SK-N-SH (cell line): ENCODE data around the gene DCUN1D3. TPM values are rescaled to one million over a fixed set of nuclear protein-coding genes. Genes with fewer than 3 reads are reported as not detected.
A peak's percentile ranks its signal among the peaks of the same experiment; 100 is the strongest.

Experiments
- CTCF ChIA-PET: fragments of 300-600, 350-600 bp; formaldehyde crosslinking; extraction: SDS; loops from one replicate; lab custom pipeline; 2021; lab: Yijun Ruan, JAX
- POLR2A ChIA-PET: fragments of 350-600 bp; sonication (Branson Sonifier 250); formaldehyde crosslinking; extraction: SDS; loops from one replicate; lab custom pipeline; 2020; ENCODE audit warnings: antibody characterized with exemption, inconsistent platforms; lab: Yijun Ruan, JAX
- DNase-seq: peaks from one replicate; pipeline ENCODE4 v3.0.0; 2012
- H2AFZ ChIP-seq: fragments of 200-600 bp; sonication (generic); 2 replicates; pipeline ENCODE4 v1.8.1; 2016; ENCODE audit warnings: antibody characterized with exemption, mild to moderate bottlenecking, low read depth
- H3F3A ChIP-seq: fragments of 200-600 bp; sonication (generic); replicated peaks from 2 replicates; pipeline ENCODE3; 2016; ENCODE audit warnings: antibody characterized with exemption, mild to moderate bottlenecking; ENCODE audit not compliant: insufficient read depth
- H3K27ac ChIP-seq, 2 experiments: fragments of 200-500 bp in 1 of 2; fragments of 200-600 bp in 1 of 2; sonication (Bioruptor generic) in 1 of 2; sonication (generic), shearing (Covaris generic) in 1 of 2; 2 replicates each; pipeline versions ENCODE4 v1.5.1 to v1.6.1; 2014 to 2016; ENCODE audit warnings: low read depth in 2 of 2, inconsistent platforms in 1 of 2, low read length in 1 of 2, mild to moderate bottlenecking in 1 of 2, mixed read lengths in 1 of 2
- H3K27me3 ChIP-seq: fragments of 200-600 bp; sonication (generic), shearing (Covaris generic); 2 replicates; pipeline ENCODE4 v1.6.1; 2016; ENCODE audit warnings: mixed run types; ENCODE audit not compliant: insufficient read depth
- H3K36me3 ChIP-seq, 2 experiments: fragments of 200-500 bp in 1 of 2; fragments of 200-600 bp in 1 of 2; sonication (Bioruptor generic) in 1 of 2; sonication (generic) in 1 of 2; replicated peaks in 1 of 2; 2 replicates each; pipeline versions ENCODE3 to v1.5.1; 2014 to 2016; ENCODE audit warnings: low read length in 1 of 2, mild to moderate bottlenecking in 1 of 2; ENCODE audit not compliant: insufficient read depth in 2 of 2, control insufficient read depth in 1 of 2
- H3K4me1 ChIP-seq, 2 experiments: fragments of 200-500 bp in 1 of 2; fragments of 200-600 bp in 1 of 2; sonication (Bioruptor generic) in 1 of 2; sonication (generic), shearing (Covaris generic) in 1 of 2; 2 replicates each; pipeline versions ENCODE4 v1.5.1 to v1.6.1; 2014 to 2016; ENCODE audit warnings: low read depth in 1 of 2, low read length in 1 of 2, mixed run types in 1 of 2; ENCODE audit not compliant: insufficient read depth in 2 of 2, control insufficient read depth in 1 of 2
- H3K4me2 ChIP-seq: fragments of 200-600 bp; sonication (generic), shearing (Covaris generic); 2 replicates; pipeline ENCODE4 v1.6.1; 2017; ENCODE audit warnings: mixed run types
- H3K4me3 ChIP-seq, 2 experiments: fragments of 200-500 bp in 1 of 2; fragments of 200-600 bp in 1 of 2; sonication (Bioruptor generic) in 1 of 2; sonication (generic), shearing (Covaris generic) in 1 of 2; 2 replicates each; pipeline versions ENCODE4 v1.5.1 to v1.8.1; 2014 to 2016; ENCODE audit warnings: low read depth in 2 of 2, inconsistent platforms in 1 of 2, low read length in 1 of 2, mild to moderate bottlenecking in 1 of 2, mixed read lengths in 1 of 2, moderate library complexity in 1 of 2
- H3K79me2 ChIP-seq: fragments of 200-600 bp; sonication (generic); 2 replicates; pipeline ENCODE4 v1.8.1; 2017; ENCODE audit warnings: mild to moderate bottlenecking; ENCODE audit not compliant: insufficient read depth
- H3K9ac ChIP-seq: fragments of 200-600 bp; sonication (generic); 2 replicates; pipeline ENCODE4 v1.6.1; 2017; ENCODE audit warnings: mixed run types
- H3K9me2 ChIP-seq: fragments of 200-600 bp; sonication (generic); 2 replicates; pipeline ENCODE4 v1.6.1; 2017; ENCODE audit warnings: mixed run types
- H3K9me3 ChIP-seq: fragments of 200-600 bp; sonication (generic); 2 replicates; pipeline ENCODE4 v1.6.1; 2017; ENCODE audit warnings: mixed run types, mild to moderate bottlenecking, moderate library complexity
- H4K20me1 ChIP-seq: fragments of 200-600 bp; sonication (generic); 2 replicates; pipeline ENCODE4 v1.6.1; 2017; ENCODE audit warnings: mild to moderate bottlenecking, mixed run types; ENCODE audit not compliant: insufficient read depth
- CHD2 ChIP-seq: fragments of 150-350 bp; IDR thresholded peaks from 2 replicates; pipeline ENCODE4 v1.6.1; 2018; ENCODE audit warnings: low read length; ENCODE audit not compliant: partially characterized antibody
- ELF1 ChIP-seq: IDR thresholded peaks from 2 replicates; pipeline ENCODE4 v1.4.0; 2012
- EP300 ChIP-seq, 2 experiments: IDR thresholded peaks; 2 replicates each; pipeline versions ENCODE4 v1.4.0 to v1.6.1; 2012; ENCODE audit warnings: borderline replicate concordance in 1 of 2, low read depth in 1 of 2, low read length in 1 of 2
- EZH2phosphoT487 ChIP-seq: fragments of 200-600 bp; sonication (generic); IDR thresholded peaks from 2 replicates; pipeline ENCODE4 v1.6.1; 2017; ENCODE audit warnings: low read depth, mixed run types, mild to moderate bottlenecking, antibody characterized with exemption, moderate library complexity, borderline replicate concordance
- FOXM1 ChIP-seq: IDR thresholded peaks from 2 replicates; pipeline ENCODE4 v1.4.0; 2012; ENCODE audit warnings: low read depth, mild to moderate bottlenecking
- GABPA ChIP-seq: IDR thresholded peaks from 2 replicates; pipeline ENCODE4 v1.4.0; 2012; ENCODE audit warnings: low read depth, mild to moderate bottlenecking
- GATA2 ChIP-seq: sonication (generic); formaldehyde crosslinking; IDR thresholded peaks from 2 replicates; pipeline ENCODE4 v1.5.0; 2020; ENCODE audit warnings: mild to moderate bottlenecking, missing genetic modification reagents
- JUND ChIP-seq: IDR thresholded peaks from 2 replicates; pipeline ENCODE4 v1.4.0; 2012
- MEF2A ChIP-seq: IDR thresholded peaks from 2 replicates; pipeline ENCODE4 v1.4.0; 2012; ENCODE audit warnings: low read depth, borderline replicate concordance
- MXI1 ChIP-seq: IDR thresholded peaks from 2 replicates; pipeline ENCODE4 v1.6.1; 2012; ENCODE audit warnings: mild to moderate bottlenecking, low read depth, low read length, improper control_type of control experiment
- NFIC ChIP-seq: IDR thresholded peaks from 2 replicates; pipeline ENCODE4 v1.4.0; 2012; ENCODE audit warnings: borderline replicate concordance
- NRF1 ChIP-seq: IDR thresholded peaks from 2 replicates; pipeline ENCODE4 v1.6.1; 2012; ENCODE audit warnings: low read depth, mild to moderate bottlenecking, low read length
- RAD21 ChIP-seq: IDR thresholded peaks from 2 replicates; pipeline ENCODE4 v1.6.1; 2012; ENCODE audit warnings: mild to moderate bottlenecking, low read length
- RCOR1 ChIP-seq: fragments of 150-350 bp; IDR thresholded peaks from 2 replicates; pipeline ENCODE4 v1.6.1; 2017; ENCODE audit warnings: antibody characterized with exemption, low read length
- USF1 ChIP-seq: IDR thresholded peaks from 2 replicates; pipeline ENCODE4 v1.4.0; 2012; ENCODE audit warnings: low read depth, borderline replicate concordance
- YY1 ChIP-seq: IDR thresholded peaks from 2 replicates; pipeline ENCODE4 v1.4.0; 2012; ENCODE audit warnings: low read depth, mild to moderate bottlenecking
- ZBTB33 ChIP-seq: IDR thresholded peaks from 2 replicates; pipeline ENCODE4 v1.4.0; 2012; ENCODE audit warnings: low read depth, borderline replicate concordance
- WGBS: methylation state at CpG from one replicate; pipeline ENCODE4 v1.1.6; 2017; ENCODE audit warnings: low lambda C conversion rate; 5-methylcytosine and 5-hydroxymethylcytosine counted together
- polyA plus RNA-seq, 3 experiments: library from polyadenylated mRNA; depleted of rRNA; stranded (reverse); fragments of >200 nt; gene quantifications; 2 replicates each; pipeline ENCODE4 v1.2.3, GENCODE V29; 2012
- TF ChIP-seq, protein P1 (sequence below): IDR thresholded peaks from 2 replicates; pipeline ENCODE4 v1.4.0; 2012; ENCODE audit warnings: low read depth
- TF ChIP-seq, protein P2 (sequence below): IDR thresholded peaks from 2 replicates; pipeline ENCODE4 v1.6.1; 2012; ENCODE audit warnings: mild to moderate bottlenecking, low read depth, low read length, moderate library complexity

DCUN1D3 gene
- polyA plus RNA-seq, 1 of the 3 experiments (the other 2 are of a cell fraction): 4.7 TPM

DNA sequence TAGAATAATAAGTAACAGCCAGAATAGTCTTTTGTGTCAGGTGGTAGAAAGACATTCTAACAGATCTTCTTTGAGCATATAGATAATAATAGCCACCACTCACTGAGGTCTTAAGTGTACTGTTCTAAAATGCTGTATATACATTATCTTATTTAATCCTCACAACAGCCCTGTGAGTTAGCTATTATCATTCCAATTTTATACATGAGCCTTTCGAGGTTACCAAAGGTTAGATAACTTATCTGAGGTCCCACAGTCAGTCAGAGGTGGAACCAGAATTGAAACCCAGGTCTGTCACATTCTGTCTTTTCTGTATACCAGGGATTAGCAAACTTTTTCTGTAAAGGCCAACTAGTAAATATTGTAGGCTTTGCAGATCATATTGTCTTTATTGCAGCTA lies 70.6 kb downstream of the DCUN1D3 start (continued):
- no peak for TF ChIP-seq ZBTB33
- TF ChIP-seq MXI1: no peak
- no peak for TF ChIP-seq EZH2phosphoT487
- no peak for TF ChIP-seq NRF1
- TF ChIP-seq RAD21: no peak
- TF ChIP-seq RCOR1: no peak
- no peak for TF ChIP-seq GATA2
- no peak for TF ChIP-seq MEF2A
- TF ChIP-seq NFIC: no peak
- no peak for TF ChIP-seq USF1

DNA sequence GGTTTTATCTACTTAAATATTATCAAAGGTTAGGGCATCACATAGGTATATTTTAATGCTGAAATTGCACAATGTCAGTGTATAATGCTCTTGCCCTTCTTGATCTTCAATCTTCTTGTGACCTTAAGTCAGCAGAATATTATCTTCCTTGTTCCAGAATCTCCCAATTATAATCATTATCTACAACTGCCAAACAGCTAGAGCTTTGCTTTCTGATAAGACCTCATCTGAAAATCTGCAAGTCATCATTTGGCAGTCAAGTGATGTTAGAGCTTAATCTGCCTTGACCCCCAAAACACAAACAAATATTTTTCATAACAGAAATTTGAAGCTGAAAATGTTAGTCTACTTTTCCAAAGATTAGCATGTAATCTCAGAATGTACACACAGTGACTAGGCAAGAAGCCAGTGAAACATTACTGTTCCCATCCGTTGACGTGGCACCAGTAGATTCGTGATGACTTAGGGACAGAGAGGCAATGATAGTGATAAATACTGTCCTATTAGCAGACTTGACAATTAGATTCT lies 74.1 kb downstream of the DCUN1D3 start:
- no peaks in the 10 kb centered on the region for H3K9me3 ChIP-seq
- no peaks in the 10 kb centered on the region for H3K9me2 ChIP-seq
- DNase-seq: no peak
- WGBS: 91% methylated on average over 3 of the region's 3 CpGs
- H4K20me1 ChIP-seq: no peaks in the 10 kb centered on the region
- peaks cover 22 to 54% of the 10 kb centered on the region in 2 experiments for H3K36me3 ChIP-seq
- TF ChIP-seq GATA2 (no peak), CHD2 (no peak), RAD21 (no peak), FOXM1 (no peak), YY1 (no peak)
- H3K27me3 ChIP-seq: no peaks in the 10 kb centered on the region
- peak overlapping the region in 1 of 2 experiments; percentile 16; a peak in 1 of 4 replicates for H3K27ac ChIP-seq
- H3K4me1 ChIP-seq: no peaks in the 10 kb centered on the region; a peak in 1 of 4 replicates
- no peaks in the 10 kb centered on the region for H3F3A ChIP-seq
- ChIA-PET CTCF (interaction anchor here (0.6 to 3.7 kb wide), 4 partner anchors 8 to 26 kb away, joined by 3 to 21 read pairs (median 3); no protein-coding TSS in a partner anchor), POLR2A (no interaction called here)
- H3K79me2 ChIP-seq: no peaks in the 10 kb centered on the region
- H3K4me2 ChIP-seq: no peak overlapping the region
- H3K9ac ChIP-seq: no peak overlapping the region
- H2AFZ ChIP-seq: no peak overlapping the region
- no peak overlapping the region for H3K4me3 ChIP-seq

DNA sequence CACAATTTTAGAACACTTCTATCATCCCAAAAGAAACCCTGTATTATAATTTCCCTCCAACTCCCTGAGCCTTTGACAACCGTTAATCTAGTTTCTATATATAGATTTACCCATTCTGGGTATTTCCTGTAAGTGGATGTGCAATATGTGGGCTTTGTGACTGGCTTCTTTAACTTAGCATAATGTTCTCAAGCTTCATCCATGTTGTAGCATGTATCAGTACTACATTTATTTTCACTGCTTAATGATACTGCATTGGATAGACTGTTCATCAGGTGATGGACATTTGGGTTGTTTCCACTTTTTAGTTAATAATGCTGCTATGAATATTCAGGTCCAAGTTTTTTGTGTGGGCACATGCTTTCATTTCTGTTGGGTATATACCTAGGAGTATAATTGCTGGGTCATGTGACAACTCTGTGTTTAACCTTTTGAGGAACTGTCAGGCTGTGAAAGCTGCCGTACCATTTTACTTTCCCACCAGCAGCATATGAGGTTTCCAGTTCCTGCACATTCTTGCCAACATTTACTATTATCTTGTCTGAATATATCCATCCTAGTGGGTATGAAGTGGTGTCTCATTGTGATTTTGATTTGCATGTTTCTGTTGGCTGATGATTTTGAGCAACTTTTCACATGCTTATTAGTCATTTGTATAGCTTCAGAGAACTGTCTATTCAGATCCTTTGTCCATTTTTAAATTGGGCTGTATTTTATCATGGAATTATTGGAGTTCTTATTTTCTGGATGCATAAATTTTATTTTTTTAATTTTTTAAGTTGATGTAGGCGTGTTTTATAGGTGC lies 77.4 kb downstream of the DCUN1D3 start:
- H3K4me3 ChIP-seq: no peak overlapping the region
- CTCF ChIA-PET: no interaction called here
- no peak overlapping the region for H3K9ac ChIP-seq
- 96% methylated on average over 3 of the region's 3 CpGs for WGBS
- no peaks in the 10 kb centered on the region for H3K9me2 ChIP-seq
- H4K20me1 ChIP-seq: no peaks in the 10 kb centered on the region
- TF ChIP-seq EP300 (IDR thresholded peaks at IDR 0.05; ENCODE audit: borderline replicate concordance in 1 of 2, low read depth in 1 of 2, low read length in 1 of 2): no peak
- TF ChIP-seq NFIC: no peak
- no peak for TF ChIP-seq RAD21
- TF ChIP-seq ELF1: no peak
- TF ChIP-seq, protein P1, sequence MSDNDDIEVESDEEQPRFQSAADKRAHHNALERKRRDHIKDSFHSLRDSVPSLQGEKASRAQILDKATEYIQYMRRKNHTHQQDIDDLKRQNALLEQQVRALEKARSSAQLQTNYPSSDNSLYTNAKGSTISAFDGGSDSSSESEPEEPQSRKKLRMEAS: no peak
- TF ChIP-seq CHD2: no peak
- TF ChIP-seq, protein P2, sequence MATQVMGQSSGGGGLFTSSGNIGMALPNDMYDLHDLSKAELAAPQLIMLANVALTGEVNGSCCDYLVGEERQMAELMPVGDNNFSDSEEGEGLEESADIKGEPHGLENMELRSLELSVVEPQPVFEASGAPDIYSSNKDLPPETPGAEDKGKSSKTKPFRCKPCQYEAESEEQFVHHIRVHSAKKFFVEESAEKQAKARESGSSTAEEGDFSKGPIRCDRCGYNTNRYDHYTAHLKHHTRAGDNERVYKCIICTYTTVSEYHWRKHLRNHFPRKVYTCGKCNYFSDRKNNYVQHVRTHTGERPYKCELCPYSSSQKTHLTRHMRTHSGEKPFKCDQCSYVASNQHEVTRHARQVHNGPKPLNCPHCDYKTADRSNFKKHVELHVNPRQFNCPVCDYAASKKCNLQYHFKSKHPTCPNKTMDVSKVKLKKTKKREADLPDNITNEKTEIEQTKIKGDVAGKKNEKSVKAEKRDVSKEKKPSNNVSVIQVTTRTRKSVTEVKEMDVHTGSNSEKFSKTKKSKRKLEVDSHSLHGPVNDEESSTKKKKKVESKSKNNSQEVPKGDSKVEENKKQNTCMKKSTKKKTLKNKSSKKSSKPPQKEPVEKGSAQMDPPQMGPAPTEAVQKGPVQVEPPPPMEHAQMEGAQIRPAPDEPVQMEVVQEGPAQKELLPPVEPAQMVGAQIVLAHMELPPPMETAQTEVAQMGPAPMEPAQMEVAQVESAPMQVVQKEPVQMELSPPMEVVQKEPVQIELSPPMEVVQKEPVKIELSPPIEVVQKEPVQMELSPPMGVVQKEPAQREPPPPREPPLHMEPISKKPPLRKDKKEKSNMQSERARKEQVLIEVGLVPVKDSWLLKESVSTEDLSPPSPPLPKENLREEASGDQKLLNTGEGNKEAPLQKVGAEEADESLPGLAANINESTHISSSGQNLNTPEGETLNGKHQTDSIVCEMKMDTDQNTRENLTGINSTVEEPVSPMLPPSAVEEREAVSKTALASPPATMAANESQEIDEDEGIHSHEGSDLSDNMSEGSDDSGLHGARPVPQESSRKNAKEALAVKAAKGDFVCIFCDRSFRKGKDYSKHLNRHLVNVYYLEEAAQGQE: no peak
- TF ChIP-seq GABPA: no peak
- TF ChIP-seq JUND: no peak
- H3K27ac ChIP-seq: no peak overlapping the region
- H2AFZ ChIP-seq: no peak overlapping the region
- H3K4me2 ChIP-seq: no peak overlapping the region
- H3K9me3 ChIP-seq: no peaks in the 10 kb centered on the region
- H3F3A ChIP-seq: no peaks in the 10 kb centered on the region
- H3K79me2 ChIP-seq: no peaks in the 10 kb centered on the region
- DNase-seq: no peak
- POLR2A ChIA-PET: no interaction called here
- H3K36me3 ChIP-seq: peaks cover 22 to 49% of the 10 kb centered on the region in 2 experiments
- H3K4me1 ChIP-seq: no peaks in the 10 kb centered on the region; a peak in 1 of 4 replicates
- no peaks in the 10 kb centered on the region for H3K27me3 ChIP-seq
